HK-2 (cell line): ENCODE measurements around the gene DENND1A.
"Not testable (repeated sequence)": the region's sequence is repeated elsewhere in the genome, so short reads cannot be mapped to it uniquely, and the experiment has no call there.

Source experiments
- DNase-seq: peaks from one replicate; pipeline ENCODE4 v3.0.0-alpha.2; 2018; ENCODE audit not compliant: unreplicated experiment

Gene DENND1A

GRCh38 chr9:123457583-123457982, 472.3 kb downstream of the DENND1A start:
- no peak for DNase-seq

GRCh38 chr9:123456011-123456410, 473.9 kb downstream of the DENND1A start:
- no peak for DNase-seq

GRCh38 chr9:123455187-123455586, 474.7 kb downstream of the DENND1A start:
- DNase-seq = no peak

- DNase-seq = no peak
These were observed 475.6 kb downstream of the DENND1A start for GRCh38 chr9:123454361-123454760.

GRCh38 chr9:123453831-123454321, 476.1 kb downstream of the DENND1A start:
- no peak for DNase-seq

- no peak for DNase-seq
These were observed 476.8 kb downstream of the DENND1A start for GRCh38 chr9:123453076-123453667.

GRCh38 chr9:123450996-123451395, 478.9 kb downstream of the DENND1A start:
- DNase-seq = no peak

- DNase-seq = no peak
These were observed 479.7 kb downstream of the DENND1A start for GRCh38 chr9:123450098-123450770.

GRCh38 chr9:123447934-123448646, 481.8 kb downstream of the DENND1A start:
- DNase-seq = no peak

- no peak for DNase-seq
These were observed 483.8 kb downstream of the DENND1A start for GRCh38 chr9:123445981-123446610.

GRCh38 chr9:123445116-123445515, 484.8 kb downstream of the DENND1A start:
- no peak for DNase-seq

- DNase-seq = no peak
These were observed 488.2 kb downstream of the DENND1A start for GRCh38 chr9:123441769-123442168.

GRCh38 chr9:123440256-123440655, 489.7 kb downstream of the DENND1A start:
- no peak for DNase-seq

- DNase-seq = no peak
These were observed 491.1 kb downstream of the DENND1A start for GRCh38 chr9:123438821-123439220.

- DNase-seq = no peak
These were observed 491.6 kb downstream of the DENND1A start for GRCh38 chr9:123438321-123438720.

- DNase-seq = no peak
These were observed 492.7 kb downstream of the DENND1A start for GRCh38 chr9:123437201-123437600.

- no peak for DNase-seq
These were observed 494.5 kb downstream of the DENND1A start for GRCh38 chr9:123435471-123435870.

- no peak for DNase-seq
These were observed 495.2 kb downstream of the DENND1A start for GRCh38 chr9:123434619-123435240.

GRCh38 chr9:123432331-123433236, 497.3 kb downstream of the DENND1A start:
- DNase-seq = no peak

- no peak for DNase-seq
These were observed 498.3 kb downstream of the DENND1A start for GRCh38 chr9:123431581-123431980.

GRCh38 chr9:123428450-123428849, 501.5 kb downstream of the DENND1A start:
- not testable (repeated sequence) for DNase-seq
